ENCODE data around the gene NRXN3. TPM values are rescaled to one million over a fixed set of nuclear protein-coding genes. Genes with fewer than 3 reads are reported as not detected.

The NRXN3 gene
- total RNA-seq, 2 donors from 2014 or later, result not detected

DNA sequence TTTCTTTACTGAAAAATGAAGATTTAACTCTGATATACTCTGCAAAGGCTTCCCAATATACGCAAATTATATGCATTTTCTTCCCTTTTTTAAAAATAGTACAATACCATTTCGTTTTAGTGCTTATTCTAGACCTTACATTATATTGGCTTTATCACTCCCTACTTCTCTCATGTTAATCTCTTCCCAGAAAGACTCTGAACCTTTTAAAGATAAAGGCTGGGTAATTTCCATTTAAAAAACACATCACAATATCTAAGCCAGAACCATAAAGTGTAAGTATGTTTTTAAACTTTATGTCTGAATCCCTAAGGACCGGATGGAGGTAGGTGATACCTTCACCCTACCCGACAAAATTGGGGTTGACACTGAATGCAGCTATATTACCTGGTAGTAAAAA is 1720.4 kb downstream of the NRXN3 start:
- Mint-ChIP-seq H3K27ac (no peak overlapping the region), H3K36me3 (ENCODE audit: insufficient read depth in 2 of 2) (no peaks in the 10 kb centered on the region), H3K4me1 (ENCODE audit: low read depth) (no peaks in the 10 kb centered on the region), H3K27me3 (ENCODE audit: low read depth) (no peaks in the 10 kb centered on the region), H3K4me3 (no peak overlapping the region), H3K9me3 (peaks cover 2 to 3% of the 10 kb centered on the region in 2 donors)
- ATAC-seq (replicated peaks in 1 of 2) (no peak), DNase-seq (no peak)

DNA sequence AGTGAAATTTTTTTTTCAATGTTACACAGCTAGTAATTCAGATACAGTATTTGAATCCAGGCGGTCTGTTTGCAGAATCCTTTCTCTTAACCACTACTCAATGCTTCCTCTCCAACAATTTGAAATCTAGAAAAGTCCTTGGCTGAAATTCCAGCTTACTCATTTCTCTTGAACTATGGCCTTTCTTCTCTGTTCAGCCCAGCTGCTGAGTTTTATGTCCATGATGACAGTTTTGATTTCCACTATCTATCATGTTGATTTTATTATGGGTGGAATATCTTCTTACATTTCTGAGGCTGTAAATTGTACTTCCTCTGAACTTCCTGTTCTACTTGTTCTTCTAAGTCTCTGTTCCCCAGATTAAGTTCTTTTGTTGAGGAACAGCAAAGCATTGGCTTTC is 1725.8 kb downstream of the NRXN3 start:
- Mint-ChIP-seq H3K27me3 (ENCODE audit: low read depth) (no peaks in the 10 kb centered on the region), H3K36me3 (ENCODE audit: insufficient read depth in 2 of 2) (peaks cover 0 to 2% of the 10 kb centered on the region in 2 donors), H3K4me3 (no peak overlapping the region), H3K4me1 (ENCODE audit: low read depth) (no peaks in the 10 kb centered on the region), H3K9me3 (peaks cover 2 to 4% of the 10 kb centered on the region in 2 donors), H3K27ac (no peak overlapping the region)
- no peak for DNase-seq
- ATAC-seq (replicated peaks in 1 of 2), result no peak

DNA sequence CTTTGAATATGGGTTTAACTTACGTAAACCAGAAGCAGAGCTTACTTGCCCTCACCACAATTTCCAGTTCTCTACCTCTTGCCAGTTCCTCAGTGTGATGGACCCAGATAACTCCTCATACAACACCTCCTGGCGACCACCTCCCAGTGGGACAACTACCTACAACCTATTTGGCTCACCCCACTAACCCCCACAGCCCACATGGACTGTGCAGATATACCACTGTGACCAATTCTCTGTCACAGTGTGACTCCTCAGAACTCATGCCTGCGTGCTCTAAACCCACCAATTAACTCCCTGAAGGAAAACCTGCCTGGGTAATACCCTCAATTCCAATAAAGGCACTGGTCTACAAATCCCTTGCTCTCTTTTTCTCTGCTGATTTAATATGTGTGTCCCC is 1729.4 kb downstream of the NRXN3 start:
- Mint-ChIP-seq H3K36me3 (ENCODE audit: insufficient read depth in 2 of 2) (peaks cover 0 to 2% of the 10 kb centered on the region in 2 donors), H3K27ac (no peak overlapping the region), H3K9me3 (peaks cover 2 to 5% of the 10 kb centered on the region in 2 donors), H3K4me3 (no peak overlapping the region), H3K4me1 (ENCODE audit: low read depth) (no peaks in the 10 kb centered on the region), H3K27me3 (ENCODE audit: low read depth) (no peaks in the 10 kb centered on the region)
- ATAC-seq (replicated peaks in 1 of 2), result no peak
- no peak for DNase-seq

DNA sequence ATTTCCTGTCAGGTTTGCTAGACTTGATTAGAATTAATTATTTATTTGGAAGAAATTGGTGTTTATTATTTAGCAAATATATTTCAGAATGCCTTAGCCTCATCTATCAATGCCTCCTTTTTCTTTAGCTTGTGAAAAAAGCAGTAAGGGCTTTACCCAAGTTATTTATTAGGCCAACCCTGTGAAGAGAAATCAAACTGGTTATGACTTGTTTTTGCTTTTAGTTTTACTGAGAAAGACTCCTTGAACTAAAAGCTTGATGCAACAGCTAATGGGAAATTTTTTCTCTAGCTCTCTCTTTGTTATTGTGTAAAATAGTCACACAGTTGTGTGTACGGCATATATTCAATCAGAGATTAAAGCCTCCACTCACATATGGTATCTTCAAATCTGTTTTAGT is 1734.3 kb downstream of the NRXN3 start:
- ATAC-seq (replicated peaks in 1 of 2), result no peak
- peaks cover 2 to 5% of the 10 kb centered on the region in 2 donors for H3K9me3 Mint-ChIP-seq
- no peak for DNase-seq
- H3K27ac Mint-ChIP-seq, result no peak overlapping the region
- no peak overlapping the region for H3K4me3 Mint-ChIP-seq
- H3K27me3 Mint-ChIP-seq (ENCODE audit: low read depth), result no peaks in the 10 kb centered on the region
- no peaks in the 10 kb centered on the region for H3K4me1 Mint-ChIP-seq (ENCODE audit: low read depth)
- H3K36me3 Mint-ChIP-seq (ENCODE audit: insufficient read depth in 2 of 2), result no peaks in the 10 kb centered on the region

DNA sequence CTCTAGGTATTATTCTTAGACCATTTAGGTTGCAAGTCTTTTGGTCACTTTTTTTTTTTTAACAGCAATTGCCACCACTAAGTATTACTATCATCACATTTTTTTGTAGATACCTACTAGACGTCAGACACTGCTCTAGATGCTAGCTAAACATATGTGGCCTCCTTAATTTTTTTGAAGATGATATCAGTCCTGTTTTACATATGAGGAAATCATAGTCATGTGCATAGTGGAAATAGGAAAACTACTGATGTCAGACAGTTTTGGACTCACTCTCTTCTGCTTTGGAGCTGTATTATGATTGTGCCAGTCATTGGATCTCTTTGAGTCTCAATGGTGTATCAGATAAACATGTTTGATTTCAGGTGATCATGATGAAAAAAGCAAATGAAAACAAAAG is 1736.8 kb downstream of the NRXN3 start:
- no peaks in the 10 kb centered on the region for H3K4me1 Mint-ChIP-seq (ENCODE audit: low read depth)
- ATAC-seq (replicated peaks in 1 of 2), result no peak

DNA sequence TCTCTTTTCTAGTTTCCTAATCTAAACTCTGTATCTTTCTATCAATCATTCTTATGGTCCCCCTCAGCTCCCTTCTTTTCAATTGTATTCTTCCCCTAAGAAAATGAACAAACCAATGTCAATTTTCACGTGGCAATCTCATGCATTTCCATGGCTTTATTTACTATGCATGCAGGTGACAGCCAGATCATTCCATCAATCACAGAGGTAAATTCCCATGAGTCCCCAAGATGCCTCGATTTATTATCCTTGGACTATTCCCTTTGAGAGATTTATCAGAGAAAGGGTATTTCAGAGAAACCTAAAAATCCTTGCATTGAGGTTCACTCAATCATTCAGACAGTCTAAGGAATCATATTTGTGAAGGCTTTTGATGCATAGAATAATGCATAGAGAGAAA is 1739.9 kb downstream of the NRXN3 start:
- peaks cover 9 to 10% of the 10 kb centered on the region in 2 donors for H3K9me3 Mint-ChIP-seq
- H3K27me3 Mint-ChIP-seq (ENCODE audit: low read depth), result no peaks in the 10 kb centered on the region
- no peak for ATAC-seq (replicated peaks in 1 of 2)

More for the DNA sequence above, 1736.8 kb downstream of the NRXN3 start:
- Mint-ChIP-seq H3K9me3 (peaks cover 3% of the 10 kb centered on the region in 2 donors), H3K27ac (no peak overlapping the region), H3K4me3 (no peak overlapping the region), H3K36me3 (ENCODE audit: insufficient read depth in 2 of 2) (no peaks in the 10 kb centered on the region), H3K27me3 (ENCODE audit: low read depth) (no peaks in the 10 kb centered on the region)
- DNase-seq, result no peak

DNA sequence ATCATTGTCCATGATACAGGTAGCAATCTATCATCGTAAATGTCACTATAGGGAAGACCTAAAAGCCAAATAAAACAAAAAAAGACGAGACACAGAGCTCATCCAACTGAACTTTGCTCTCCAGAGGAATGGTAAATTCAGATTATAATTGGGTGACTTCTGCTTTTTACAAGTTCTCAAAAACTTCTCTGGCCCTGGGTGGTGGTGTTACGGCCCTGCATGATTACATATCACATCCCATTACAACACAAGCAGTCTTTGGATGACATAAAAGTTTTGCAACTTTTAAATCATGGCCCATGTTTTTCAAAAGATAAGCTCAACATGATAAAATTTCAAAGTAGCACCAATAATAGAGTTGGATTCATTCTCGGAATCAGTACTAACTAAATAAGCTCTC is 1741.6 kb downstream of the NRXN3 start:
- Mint-ChIP-seq H3K4me1 (ENCODE audit: low read depth) (no peaks in the 10 kb centered on the region), H3K9me3 (peaks cover 9 to 12% of the 10 kb centered on the region in 2 donors), H3K27ac (no peak overlapping the region), H3K36me3 (ENCODE audit: insufficient read depth in 2 of 2) (no peaks in the 10 kb centered on the region), H3K27me3 (ENCODE audit: low read depth) (no peaks in the 10 kb centered on the region), H3K4me3 (no peak overlapping the region)
- DNase-seq, result no peak
- no peak for ATAC-seq (replicated peaks in 1 of 2)

More for the DNA sequence above, 1739.9 kb downstream of the NRXN3 start:
- H3K4me1 Mint-ChIP-seq (ENCODE audit: low read depth), result no peaks in the 10 kb centered on the region
- H3K4me3 Mint-ChIP-seq, result no peak overlapping the region
- no peak overlapping the region for H3K27ac Mint-ChIP-seq
- no peak for DNase-seq
- no peaks in the 10 kb centered on the region for H3K36me3 Mint-ChIP-seq (ENCODE audit: insufficient read depth in 2 of 2)

DNA sequence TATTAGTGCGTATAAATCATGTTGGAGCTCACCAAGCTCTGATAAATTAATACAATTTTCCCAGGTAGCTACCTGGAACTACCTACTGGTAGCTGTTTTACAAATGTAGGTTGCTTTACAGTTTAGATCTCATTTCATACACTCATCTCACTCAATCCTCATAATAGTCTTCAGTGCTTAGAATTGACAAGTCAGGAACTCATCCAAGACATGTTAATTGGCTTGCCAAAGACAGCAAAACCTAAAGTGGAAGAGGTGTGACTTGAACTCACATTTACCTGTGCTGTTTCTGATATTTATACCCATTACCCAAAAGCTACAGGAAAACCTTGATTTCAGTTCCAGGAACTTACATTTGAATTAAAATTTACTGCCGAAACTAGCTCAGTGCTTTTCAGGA is 1744.4 kb downstream of the NRXN3 start:
- no peak for ATAC-seq (replicated peaks in 1 of 2)
- DNase-seq, result no peak
- no peaks in the 10 kb centered on the region for H3K4me1 Mint-ChIP-seq (ENCODE audit: low read depth)

DNA sequence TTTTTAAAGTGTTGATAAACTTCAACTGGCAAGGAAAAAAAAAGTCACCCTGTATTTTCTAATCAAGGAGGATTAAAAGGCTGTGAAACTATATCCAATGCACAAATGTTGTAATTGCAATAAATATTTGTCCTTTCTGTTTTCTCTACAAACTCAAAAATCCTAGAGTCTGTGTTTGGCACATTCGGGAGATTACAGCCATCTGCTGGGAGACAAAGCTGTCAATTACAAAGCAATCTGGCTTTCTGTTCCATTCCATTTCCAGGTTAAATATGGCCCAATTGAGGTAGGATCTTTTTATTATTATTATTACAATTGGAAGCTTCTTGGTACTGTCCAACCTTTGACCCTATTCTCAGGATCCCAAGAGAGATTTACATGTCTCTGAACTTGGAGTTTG is 1745.2 kb downstream of the NRXN3 start:
- Mint-ChIP-seq H3K9me3 (peaks cover 9% of the 10 kb centered on the region in 2 donors), H3K36me3 (ENCODE audit: insufficient read depth in 2 of 2) (no peaks in the 10 kb centered on the region), H3K4me1 (ENCODE audit: low read depth) (no peaks in the 10 kb centered on the region), H3K4me3 (no peak overlapping the region), H3K27ac (no peak overlapping the region), H3K27me3 (ENCODE audit: low read depth) (no peaks in the 10 kb centered on the region)
- DNase-seq, result no peak
- ATAC-seq (replicated peaks in 1 of 2), result no peak

More for the DNA sequence above, 1744.4 kb downstream of the NRXN3 start:
- Mint-ChIP-seq H3K27ac (no peak overlapping the region), H3K9me3 (peaks cover 9 to 12% of the 10 kb centered on the region in 2 donors), H3K27me3 (ENCODE audit: low read depth) (no peaks in the 10 kb centered on the region), H3K36me3 (ENCODE audit: insufficient read depth in 2 of 2) (no peaks in the 10 kb centered on the region), H3K4me3 (no peak overlapping the region)

DNA sequence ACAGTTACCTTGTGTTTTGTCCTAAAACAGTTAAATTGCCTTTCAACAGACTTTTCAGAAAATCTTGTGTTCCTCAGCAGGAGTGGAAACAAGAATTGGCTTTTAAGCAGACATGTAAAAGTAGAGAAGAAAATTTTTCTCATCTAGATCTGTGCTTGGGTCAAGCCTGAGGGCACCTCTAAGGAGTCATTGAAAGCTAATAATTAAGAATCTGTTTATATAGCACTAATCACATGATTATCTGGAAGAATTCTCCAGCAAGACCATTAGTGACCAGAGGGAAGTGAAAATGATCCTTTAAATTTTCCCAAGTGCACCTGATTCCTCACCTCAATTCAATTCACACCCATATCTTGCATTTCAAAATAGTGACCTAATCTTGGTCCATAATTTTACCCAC is 1746.1 kb downstream of the NRXN3 start:
- Mint-ChIP-seq H3K27ac (no peak overlapping the region), H3K4me1 (ENCODE audit: low read depth) (no peaks in the 10 kb centered on the region), H3K27me3 (ENCODE audit: low read depth) (no peaks in the 10 kb centered on the region), H3K9me3 (peaks cover 9% of the 10 kb centered on the region in 2 donors), H3K36me3 (ENCODE audit: insufficient read depth in 2 of 2) (no peaks in the 10 kb centered on the region), H3K4me3 (no peak overlapping the region)
- no peak for DNase-seq
- no peak for ATAC-seq (replicated peaks in 1 of 2)

DNA sequence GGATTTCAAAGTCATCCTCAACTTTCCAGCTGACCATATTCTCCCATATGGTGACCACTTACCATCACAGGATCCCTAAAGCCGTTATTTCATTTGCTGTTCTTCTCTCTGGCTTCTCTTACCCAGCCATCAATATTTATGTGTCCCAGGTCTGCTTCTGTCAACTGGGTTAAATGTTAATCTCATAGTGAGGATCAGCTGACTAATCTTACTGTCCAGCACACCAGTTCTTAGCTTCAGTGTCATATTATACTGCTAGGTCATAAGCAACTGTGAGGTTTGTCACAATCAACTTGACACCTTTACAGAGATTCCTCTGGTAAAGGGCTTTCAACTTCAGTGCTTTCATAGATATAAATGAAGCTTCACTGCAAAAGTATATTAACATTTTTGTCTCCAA is 1746.7 kb downstream of the NRXN3 start:
- Mint-ChIP-seq H3K27me3 (ENCODE audit: low read depth) (no peaks in the 10 kb centered on the region), H3K36me3 (ENCODE audit: insufficient read depth in 2 of 2) (no peaks in the 10 kb centered on the region), H3K4me3 (no peak overlapping the region), H3K4me1 (ENCODE audit: low read depth) (no peaks in the 10 kb centered on the region), H3K9me3 (peaks cover 9 to 11% of the 10 kb centered on the region in 2 donors), H3K27ac (no peak overlapping the region)
- ATAC-seq (replicated peaks in 1 of 2), result no peak
- DNase-seq, result no peak
